NCI-H2107 (cell line): ENCODE results near the gene PRRT3.
"Not testable (repeated sequence)": the region's sequence is repeated elsewhere in the genome, so short reads cannot be mapped to it uniquely, and the experiment has no call there.

Experiments used
- DNase-seq: peaks from one replicate; lab custom pipeline; 2025; lab: John Stamatoyannopoulos, UW

The PRRT3 gene

GRCh38 chr3:9947025-9947995, 4.9 kb downstream of the PRRT3 start:
- DNase-seq = peak; percentile 46

- peak; percentile 36 for DNase-seq
Observed at GRCh38 chr3:9946112-9947024, 5.8 kb downstream of the PRRT3 start.

DNA sequence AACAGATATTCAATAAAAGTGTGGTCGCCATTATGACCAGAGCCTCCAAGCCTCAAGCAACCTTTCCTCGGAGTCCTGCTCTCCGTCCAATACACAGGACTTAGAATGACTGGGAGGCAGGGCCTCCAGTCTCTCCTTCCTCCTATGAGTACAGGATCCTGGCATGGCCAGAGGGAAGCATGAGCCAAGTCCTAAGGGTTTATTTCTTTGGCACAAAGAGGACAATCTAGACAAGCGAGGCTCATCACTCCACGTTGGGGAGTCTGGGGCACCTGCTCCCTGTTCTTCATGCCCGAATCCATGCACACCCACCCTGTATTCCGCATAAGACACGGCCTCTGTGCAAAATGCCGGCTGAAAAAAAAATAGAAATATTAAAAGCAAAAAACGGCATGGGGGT, 6.8 kb downstream of the PRRT3 start:
- DNase-seq = no peak

- no peak for DNase-seq
Observed at GRCh38 chr3:9944271-9944670, 7.9 kb downstream of the PRRT3 start.

GRCh38 chr3:9942934-9943690, 9.1 kb downstream of the PRRT3 start:
- no peak for DNase-seq

GRCh38 chr3:9942164-9942563, 10.0 kb downstream of the PRRT3 start:
- no peak for DNase-seq

DNA sequence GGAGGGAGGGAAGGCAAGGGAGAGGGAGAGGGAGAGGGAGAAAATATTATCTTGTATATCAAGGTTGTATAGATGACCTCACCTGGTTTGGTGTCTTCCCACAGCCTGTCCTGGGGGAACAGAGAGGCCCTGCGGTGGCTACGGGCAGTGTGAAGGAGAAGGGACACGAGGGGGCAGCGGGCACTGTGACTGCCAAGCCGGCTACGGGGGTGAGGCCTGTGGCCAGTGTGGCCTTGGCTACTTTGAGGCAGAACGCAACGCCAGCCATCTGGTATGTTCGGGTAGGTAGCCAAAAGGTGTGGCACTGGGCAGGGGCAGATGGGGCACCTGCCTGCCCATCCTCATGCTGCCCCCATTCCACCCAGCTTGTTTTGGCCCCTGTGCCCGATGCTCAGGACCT, 11.5 kb downstream of the PRRT3 start:
- DNase-seq = no peak

DNA sequence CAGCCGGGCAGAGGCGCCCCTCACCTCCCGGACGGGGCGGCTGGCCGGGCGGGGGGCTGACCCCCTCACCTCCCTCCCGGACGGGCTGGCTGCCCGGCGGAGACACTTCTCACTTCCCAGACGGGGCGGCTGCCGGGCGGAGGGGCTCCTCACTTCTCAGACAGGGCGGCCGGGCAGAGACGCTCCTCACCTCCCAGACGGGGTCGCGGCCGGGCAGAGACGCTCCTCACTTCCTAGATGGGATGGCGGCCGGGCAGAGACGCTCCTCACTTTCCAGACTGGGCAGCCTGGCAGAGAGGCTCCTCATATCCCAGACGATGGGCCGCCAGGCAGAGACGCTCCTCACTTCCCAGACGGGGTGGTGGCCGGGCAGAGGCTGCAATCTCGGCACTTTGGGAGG, 12.3 kb downstream of the PRRT3 start:
- not testable (repeated sequence) for DNase-seq

DNA sequence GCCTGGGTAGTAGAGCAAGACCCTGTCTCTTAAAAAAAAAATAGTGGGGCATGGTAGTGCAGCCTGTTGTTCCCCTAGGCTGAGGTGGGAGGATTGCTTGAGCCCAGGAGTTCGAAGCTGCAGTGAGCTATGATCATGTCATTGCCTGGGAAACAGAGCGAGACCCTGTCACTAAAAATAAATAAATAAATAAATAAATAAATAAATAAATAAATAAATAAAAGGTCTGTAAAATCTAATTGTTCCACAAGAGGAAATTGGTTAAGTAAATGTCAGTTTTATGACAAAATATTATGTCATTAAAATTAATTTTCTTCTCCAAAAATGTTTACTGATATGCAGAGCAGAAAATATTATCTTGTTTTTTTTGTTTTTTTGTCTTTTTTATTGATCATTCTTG, 13.2 kb downstream of the PRRT3 start:
- DNase-seq = no peak

DNA sequence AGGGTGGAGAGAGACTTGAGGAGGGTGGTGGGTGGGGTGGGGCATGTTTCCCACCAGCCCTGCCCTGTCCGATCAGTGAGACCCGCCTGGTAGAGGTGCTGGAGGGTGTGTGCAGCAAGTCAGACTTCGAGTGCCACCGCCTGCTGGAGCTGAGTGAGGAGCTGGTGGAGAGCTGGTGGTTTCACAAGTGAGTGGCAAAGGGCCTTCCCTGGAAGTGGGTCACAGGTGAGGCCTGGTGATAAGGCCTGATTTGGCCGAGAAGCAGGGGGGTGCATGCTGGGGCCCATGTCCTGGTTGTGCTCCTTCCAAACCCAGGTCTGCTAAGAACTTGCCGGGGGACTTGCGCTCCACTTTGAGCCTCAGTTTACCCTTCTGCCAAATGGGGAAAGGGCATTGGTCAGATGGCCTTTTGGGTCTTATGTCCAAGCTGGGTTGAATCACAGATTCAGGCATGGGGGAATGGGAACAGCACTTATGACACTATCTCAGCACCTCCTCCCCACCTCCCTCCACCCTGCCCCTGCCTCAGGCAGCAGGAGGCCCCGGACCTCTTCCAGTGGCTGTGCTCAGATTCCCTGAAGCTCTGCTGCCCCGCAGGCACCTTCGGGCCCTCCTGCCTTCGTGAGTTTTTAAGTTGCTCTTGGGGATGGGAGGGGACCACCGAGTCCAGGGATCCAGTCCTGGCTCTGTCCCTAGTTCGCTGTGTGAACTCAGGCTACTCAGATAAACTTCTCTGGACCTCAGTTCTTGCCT, 14.5 kb downstream of the PRRT3 start:
- no peak for DNase-seq

DNA sequence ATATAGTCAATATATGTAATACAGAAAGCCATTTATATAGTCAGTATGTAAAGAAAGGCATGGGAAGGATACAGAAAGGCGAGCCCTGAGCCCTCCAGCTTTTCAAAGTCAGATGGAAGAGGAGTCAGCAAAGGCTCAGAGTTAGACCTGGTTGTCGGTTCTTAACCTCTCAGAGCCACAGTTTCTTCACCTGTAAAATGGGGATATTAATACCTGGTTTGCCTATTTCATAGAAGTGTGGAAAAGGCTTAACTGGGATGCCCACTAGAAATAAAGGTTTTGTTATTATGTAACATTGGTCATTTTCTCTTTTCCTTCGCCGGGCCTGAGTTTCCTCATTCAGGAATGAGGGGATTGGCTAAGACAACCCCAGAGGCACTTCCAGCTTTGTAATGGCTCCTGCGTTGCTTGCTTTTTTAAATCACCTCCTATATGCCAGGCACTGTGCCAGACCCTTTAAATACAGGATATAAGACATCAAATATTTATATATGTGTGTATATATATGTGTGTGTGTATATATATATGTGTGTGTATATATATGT, 16.2 kb downstream of the PRRT3 start:
- no peak for DNase-seq

GRCh38 chr3:9934993-9935392, 17.2 kb downstream of the PRRT3 start:
- no peak for DNase-seq

DNA sequence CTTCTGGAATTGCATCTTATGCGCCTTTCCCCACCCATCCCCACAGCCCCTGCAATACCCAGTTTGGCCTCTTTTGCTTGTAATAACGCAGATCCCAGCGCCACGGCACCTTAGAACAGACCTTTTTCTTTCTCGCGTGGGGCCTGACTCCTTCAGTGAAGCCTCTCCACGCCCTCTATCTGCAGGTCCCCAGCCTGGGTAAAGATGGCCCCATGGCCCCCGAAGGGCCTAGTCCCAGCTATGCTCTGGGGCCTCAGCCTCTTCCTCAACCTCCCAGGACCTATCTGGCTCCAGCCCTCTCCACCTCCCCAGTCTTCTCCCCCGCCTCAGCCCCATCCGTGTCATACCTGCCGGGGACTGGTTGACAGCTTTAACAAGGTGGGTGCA, 18.0 kb downstream of the PRRT3 start:
- no peak for DNase-seq

- DNase-seq = peak; percentile 62
Observed at GRCh38 chr3:9933561-9934234, 18.5 kb downstream of the PRRT3 start, which contains the start of gene CRELD1. CRELD1 (plus strand) TSS chr3:9933834; CDS start chr3:9934439, 605 bp downstream.

DNA sequence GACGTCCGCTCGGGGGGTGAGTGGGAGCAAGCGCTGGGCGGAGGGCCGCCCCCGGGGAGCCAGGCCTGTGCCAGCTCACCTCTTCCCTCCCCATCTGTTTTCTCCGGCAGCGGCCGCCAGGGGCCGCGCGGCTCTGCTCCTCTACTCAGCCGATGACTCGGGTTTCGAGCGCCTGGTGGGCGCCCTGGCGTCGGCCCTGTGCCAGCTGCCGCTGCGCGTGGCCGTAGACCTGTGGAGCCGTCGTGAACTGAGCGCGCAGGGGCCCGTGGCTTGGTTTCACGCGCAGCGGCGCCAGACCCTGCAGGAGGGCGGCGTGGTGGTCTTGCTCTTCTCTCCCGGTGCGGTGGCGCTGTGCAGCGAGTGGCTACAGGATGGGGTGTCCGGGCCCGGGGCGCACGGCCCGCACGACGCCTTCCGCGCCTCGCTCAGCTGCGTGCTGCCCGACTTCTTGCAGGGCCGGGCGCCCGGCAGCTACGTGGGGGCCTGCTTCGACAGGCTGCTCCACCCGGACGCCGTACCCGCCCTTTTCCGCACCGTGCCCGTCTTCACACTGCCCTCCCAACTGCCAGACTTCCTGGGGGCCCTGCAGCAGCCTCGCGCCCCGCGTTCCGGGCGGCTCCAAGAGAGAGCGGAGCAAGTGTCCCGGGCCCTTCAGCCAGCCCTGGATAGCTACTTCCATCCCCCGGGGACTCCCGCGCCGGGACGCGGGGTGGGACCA, 19.2 kb downstream of the PRRT3 start:
- DNase-seq = peak; percentile 20

DNA sequence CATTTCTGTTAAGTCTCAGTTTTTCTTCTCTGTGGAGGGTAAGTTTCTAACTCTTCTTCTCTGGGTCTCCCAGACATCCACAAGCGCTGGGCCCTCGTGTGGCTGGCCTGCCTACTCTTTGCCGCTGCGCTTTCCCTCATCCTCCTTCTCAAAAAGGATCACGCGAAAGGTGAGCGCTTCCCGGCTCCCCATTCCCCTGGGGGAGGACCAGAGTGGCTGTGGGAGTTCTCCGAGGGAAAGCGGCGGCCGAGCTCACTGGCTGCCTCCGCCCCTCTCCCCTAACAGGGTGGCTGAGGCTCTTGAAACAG, 19.7 kb downstream of the PRRT3 start:
- no peak for DNase-seq

DNA sequence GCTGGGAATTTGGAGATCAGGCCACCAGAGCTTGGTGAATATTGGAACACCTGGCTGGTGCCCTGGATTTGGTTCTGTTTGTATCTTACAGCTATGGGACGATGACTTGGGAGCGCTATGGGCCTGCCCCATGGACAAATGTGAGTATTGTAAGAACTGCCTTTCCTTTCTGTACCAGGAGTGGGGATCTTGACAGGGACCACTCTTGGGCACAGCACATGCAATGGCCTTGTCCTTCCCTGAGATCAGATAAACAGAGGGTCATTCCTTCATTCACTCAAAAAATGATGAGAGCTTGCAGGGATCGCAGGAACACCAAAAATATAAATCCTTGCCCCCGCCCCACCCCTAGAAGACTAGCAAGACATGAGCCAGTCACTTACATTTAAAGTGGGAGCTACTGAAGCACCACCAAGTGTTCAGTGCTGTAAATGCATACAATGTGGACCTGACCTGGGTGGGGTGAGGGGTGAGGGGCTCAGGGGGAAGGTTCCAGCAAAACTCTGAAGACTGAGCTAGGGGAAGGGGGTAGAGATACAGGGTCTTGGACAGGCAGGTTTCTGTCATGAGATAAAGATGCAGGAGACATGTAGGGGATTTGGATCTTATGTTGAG, 21.3 kb downstream of the PRRT3 start:
- DNase-seq = no peak

GRCh38 chr3:9928158-9928557, 24.1 kb downstream of the PRRT3 start:
- no peak for DNase-seq

GRCh38 chr3:9918261-9919038, 33.8 kb downstream of the PRRT3 start:
- no peak for DNase-seq
